GM12801 (cell line): ENCODE results near the gene TEX53.

Source experiments
- TF ChIP-seq, protein P1 (sequence below): IDR thresholded peaks from one replicate; pipeline ENCODE4 v1.5.1; 2011; ENCODE audit warnings: control low read depth; ENCODE audit not compliant: insufficient read length; ENCODE audit errors: extremely low read depth

The TEX53 gene

GRCh38 chr9:114669961-114670360 lies 12.4 kb upstream of the TEX53 start:
- TF ChIP-seq, protein P1, sequence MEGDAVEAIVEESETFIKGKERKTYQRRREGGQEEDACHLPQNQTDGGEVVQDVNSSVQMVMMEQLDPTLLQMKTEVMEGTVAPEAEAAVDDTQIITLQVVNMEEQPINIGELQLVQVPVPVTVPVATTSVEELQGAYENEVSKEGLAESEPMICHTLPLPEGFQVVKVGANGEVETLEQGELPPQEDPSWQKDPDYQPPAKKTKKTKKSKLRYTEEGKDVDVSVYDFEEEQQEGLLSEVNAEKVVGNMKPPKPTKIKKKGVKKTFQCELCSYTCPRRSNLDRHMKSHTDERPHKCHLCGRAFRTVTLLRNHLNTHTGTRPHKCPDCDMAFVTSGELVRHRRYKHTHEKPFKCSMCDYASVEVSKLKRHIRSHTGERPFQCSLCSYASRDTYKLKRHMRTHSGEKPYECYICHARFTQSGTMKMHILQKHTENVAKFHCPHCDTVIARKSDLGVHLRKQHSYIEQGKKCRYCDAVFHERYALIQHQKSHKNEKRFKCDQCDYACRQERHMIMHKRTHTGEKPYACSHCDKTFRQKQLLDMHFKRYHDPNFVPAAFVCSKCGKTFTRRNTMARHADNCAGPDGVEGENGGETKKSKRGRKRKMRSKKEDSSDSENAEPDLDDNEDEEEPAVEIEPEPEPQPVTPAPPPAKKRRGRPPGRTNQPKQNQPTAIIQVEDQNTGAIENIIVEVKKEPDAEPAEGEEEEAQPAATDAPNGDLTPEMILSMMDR, result no peak

- TF ChIP-seq, protein P1, result no peak
Observed at GRCh38 chr9:114668146-114668545, 10.5 kb upstream of the TEX53 start.

DNA sequence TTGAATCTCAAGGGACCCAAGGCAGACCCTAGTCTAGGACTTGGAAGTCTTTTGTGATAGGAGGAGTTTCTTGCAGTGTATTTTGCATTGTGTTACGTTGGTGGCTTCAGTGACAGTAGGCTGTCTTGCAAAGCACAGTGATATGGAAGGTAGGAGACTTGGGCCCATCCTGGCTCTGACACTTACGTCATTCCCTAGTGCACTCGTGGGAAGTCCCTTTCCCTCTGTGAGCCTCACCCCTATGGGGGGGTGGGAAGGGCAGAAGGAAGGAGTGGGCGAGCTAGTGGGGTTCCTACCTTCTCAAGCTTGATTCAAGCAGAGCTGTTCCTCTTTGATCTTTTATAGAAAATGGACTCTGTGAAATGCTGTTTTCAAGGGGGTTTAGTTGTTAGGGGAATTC lies 9.2 kb upstream of the TEX53 start:
- TF ChIP-seq, protein P1, result no peak

- TF ChIP-seq, protein P1, result no peak
Observed at GRCh38 chr9:114666401-114666800, 8.8 kb upstream of the TEX53 start.

DNA sequence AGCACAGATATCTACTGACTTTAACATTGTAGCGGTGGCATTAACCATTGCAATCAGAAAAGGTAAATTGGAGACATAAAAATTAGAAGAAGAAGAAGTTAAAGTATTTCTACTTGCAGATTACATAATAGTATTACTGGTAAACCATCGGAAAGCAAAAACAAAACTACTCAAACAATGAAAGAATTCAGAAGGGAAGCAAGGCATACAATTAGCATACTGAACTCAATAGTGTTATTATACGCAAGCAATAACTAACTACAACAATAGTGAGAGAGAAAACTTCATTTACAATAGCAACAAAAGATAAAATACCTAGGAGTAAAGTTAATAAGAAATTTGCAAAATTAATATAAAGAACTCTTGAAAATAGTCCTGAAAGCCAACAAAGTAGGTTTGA lies 6.6 kb upstream of the TEX53 start:
- TF ChIP-seq, protein P1, result no peak

DNA sequence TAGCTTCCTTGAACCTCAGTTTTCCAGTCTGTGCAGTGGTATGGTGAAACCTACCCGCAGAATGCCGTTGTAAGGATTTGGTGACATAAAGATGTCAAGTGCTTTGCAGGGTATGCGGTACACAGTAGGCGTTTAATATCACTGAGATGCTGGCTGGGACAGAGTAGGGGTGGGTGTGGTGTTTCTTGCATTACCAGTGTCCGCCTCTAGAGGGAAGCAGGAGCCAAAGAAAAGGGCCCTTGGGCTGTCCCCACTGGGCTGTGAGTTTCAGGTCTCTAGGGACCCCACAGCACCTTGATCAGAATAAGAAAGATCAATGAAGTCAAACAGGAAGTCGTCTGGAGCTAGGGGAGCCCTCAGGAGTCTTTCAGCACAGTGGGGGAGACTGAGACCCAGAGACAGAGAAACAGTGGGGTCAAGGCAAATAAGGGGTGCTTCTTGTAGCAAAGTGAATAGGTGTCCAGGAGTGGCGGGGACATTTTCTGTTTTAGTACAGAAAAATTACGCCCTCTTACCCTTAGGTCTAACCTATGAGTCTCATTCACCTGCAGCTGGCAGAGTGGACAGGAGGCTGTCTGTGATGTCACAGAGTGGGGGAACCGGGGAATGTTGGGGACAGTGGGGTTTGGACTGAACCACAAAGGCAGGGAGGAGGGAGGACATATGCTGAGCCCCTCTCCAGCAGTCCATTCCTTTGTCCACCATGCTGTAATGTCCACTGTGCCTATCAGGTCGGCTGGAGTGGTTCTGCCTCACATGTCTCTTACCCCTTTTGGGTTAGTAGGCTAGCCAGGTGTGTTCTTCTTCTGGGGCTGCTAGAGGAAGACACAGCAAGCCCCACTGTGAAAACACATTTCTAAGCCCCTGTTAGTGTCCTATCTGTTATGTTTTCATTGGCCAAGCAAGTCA lies 4.7 kb upstream of the TEX53 start:
- TF ChIP-seq, protein P1, result no peak

DNA sequence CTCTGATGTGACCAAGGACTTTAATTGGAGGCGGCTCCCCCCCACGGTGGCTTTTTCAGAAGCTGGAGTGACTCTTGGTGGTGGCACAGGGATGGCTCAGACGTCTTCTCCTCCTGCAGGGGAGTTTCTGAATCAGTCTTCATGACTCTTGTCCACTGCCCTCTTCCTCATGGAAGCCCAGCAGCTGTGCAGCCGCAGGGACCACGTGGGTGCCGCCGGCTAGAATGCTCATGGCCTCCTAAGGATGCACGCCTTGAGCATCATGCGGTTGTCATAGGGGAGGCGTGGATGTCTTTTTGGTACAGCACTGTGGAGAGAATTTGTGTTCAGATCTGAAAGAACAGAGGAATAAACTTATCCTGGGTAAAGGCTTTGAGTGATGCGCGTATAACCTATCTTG lies 1.3 kb downstream of the TEX53 start:
- TF ChIP-seq, protein P1, result no peak
